HTERT RPE-1 (cell line): ENCODE measurements around the gene NEDD4L.

Experiments used
- in situ Hi-C: fragments of 300-500 bp; cut with MboI; formaldehyde crosslinking; loops from 4 replicates; pipeline ENCODE4 v1.14.3; 2020; ENCODE audit warnings: low sequenced_read_pairs

NEDD4L gene

DNA sequence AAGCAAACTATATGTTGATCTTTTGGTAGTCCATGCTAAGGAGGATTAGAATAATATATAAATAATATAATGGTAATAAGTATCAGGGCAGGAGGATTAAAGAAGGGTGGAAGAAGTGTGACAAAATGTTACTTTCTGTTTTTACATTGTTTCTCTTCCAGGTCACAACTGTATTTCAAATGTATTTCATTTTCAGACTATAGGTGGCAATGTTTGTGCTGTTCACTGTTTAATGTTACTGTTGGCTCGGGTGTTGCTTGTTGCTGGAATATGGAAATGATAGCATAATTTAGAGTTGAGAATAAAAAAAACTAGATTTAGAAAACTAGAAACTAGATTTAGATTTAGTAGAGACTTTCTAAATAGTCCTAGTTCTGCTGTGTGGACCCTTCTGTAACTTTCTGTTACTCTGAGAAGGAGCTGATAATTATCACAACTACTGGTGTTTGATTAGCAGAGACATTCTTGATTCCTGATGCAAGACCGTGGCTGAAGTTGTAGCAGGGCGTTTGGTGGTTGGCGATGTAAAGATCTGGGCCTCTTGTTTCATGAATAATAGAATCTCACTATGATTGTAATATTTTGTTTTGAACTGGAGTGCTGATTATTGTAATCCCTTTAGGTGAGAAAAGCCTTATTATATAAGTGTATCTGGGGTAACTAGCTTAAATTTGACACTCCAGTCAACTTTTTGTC lies 7.9 kb downstream of the NEDD4L start:
- in situ Hi-C loops, result no loop called here

DNA sequence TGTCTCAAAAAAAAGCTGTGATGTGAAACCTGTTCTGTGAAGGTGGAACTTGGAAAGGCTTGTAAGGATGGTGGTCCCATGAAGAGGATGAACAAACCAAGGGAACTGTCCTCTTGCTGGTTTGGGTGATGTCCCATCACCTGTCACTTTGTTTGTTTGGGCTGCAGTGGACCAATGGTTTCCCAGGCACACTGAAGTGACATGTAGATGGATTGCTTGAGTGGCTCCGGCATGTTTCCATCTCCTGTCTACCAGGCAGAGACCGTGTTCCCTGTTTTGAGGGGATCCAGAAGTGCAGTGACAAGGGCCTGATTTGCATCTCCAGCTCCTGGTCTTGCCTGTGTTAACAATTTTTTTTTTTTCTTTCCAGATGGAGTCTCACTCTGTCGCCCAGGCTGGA lies 8.9 kb downstream of the NEDD4L start:
- in situ Hi-C loops, result no loop called here

GRCh38 chr18:58054041-58054781 lies 10.2 kb downstream of the NEDD4L start:
- in situ Hi-C loops, result no loop called here

- in situ Hi-C loops, result no loop called here
These were observed 12.0 kb downstream of the NEDD4L start for GRCh38 chr18:58055890-58056558.

DNA sequence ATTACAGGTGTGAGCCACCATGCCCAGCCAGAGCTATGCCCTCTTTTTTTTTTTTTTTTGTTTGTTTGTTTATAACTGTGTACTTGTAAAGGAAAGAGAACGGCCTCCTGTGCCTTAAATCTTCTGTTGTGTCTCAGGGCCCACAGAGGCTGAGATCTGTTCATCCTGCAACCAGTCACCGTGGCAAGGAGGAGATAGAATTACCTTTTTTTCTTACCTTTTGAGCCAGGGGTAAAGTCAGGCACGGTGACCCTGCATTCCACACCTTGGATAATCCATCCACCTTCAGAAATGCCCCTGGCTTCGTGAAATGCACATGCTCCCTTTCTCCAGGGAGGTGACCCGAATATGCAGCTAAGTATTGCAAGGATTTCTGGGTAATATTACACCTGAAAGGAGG lies 12.8 kb downstream of the NEDD4L start:
- in situ Hi-C loops, result no loop called here

DNA sequence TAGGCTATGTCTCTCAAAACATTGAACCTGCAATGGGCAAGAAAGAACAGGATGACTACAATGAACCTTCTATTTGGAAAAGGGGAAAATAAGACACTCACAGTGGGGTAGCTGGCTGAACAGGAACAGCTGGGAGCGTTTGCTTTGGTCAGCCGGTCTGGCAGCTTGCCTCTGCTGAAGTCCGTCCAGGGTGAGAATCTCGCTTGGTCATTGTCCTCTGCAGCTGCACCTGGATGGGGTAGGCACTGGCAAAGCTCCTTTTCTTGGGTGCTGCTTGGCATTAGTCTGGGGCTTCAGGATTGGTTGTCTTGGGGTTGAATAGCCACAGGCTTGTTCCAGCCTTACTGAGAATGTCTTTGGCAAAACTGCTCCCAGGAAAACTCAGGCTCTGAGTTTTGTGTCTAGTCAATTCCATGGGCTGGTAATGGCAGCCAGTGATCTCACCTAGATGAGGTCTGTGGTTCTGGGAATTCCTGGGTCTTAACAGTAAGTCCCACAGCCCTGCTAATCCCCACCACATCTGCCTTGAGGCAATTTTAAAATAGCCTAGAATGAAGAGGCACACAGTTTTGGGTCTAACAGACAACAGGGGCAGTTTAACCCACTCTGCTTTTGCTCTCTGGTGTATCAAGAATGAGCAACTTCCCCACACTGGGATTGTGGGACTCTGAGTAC lies 13.4 kb downstream of the NEDD4L start:
- in situ Hi-C loops, result no loop called here

DNA sequence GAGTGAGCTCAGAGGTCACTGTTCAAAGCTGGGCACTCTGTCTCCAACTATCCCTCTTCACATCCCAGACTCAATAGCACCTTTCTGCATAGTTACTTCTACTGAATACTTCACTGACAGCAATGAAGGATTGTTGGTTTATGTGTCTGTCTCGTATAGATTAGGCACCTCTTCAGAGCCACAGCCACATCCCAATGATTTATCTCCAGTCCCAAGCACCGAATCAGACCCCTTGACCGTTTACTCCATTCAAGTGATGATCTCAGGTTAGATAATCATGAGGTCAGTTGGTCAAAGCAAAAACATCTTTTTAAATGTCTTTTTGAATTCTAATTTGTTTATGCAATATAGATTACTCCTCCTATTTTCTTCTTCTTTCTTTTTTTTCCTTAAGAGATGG lies 14.7 kb downstream of the NEDD4L start:
- in situ Hi-C loops, result no loop called here

DNA sequence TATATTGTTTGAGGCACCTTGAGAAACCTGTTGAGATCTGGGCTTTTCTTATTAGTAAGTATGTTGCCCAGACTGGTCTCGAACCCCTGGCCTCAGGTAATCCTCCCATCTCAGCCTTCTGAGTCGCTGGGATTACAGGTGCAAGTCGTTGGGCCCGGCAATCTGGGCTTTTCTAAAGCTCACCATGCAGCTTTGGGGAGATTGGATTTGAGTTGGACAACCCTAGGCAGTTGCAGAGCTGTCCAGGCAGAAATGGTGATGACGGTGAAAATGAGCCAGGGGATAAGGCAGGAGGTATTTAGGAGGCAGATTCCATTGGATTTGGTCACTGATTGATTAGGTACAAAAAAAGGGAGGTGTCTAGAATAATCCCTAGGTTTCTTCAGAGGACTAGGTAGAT lies 16.2 kb downstream of the NEDD4L start:
- in situ Hi-C loops, result no loop called here

DNA sequence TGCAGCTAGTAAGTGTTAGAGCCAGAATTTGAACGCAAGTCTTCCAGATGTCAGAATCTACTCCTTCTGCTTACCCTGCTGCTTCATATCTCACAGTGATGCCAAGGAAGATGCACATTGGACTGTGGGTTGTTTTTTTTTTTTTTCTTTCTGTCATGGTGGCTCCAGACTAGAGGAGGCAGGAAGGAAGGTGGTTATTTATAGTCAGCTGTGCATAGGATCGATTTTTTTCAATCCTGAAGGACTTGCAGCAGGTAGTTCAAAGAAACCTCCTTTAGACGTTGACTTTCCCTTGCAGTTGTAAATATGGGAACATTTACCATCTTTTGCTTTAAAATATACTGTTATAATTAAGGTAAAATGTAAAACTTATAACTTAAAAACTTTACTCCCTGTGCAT lies 17.3 kb downstream of the NEDD4L start:
- in situ Hi-C loops, result no loop called here

GRCh38 chr18:58064406-58064998 lies 20.5 kb downstream of the NEDD4L start:
- in situ Hi-C loops, result no loop called here

DNA sequence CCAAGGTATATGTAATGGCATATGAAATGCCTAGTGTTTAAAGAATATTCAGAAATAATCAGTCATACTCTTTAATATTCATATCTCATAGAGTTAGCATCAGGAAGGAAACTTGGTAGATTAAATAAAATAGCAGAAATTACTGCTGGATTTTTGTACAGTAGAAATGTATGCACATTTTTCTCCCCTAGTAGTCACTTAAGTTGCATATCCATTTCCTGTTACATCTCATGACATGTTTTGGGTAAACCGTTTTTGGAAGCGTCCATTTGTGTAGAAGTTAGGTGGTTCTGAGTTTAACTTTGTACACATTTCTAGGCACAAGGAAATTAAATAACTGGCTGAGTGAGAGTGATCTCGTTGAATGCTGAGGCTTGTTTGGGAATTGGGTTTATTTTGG lies 21.9 kb downstream of the NEDD4L start:
- in situ Hi-C loops, result no loop called here

- in situ Hi-C loops, result no loop called here
These were observed 23.6 kb downstream of the NEDD4L start for GRCh38 chr18:58067601-58068000.

GRCh38 chr18:58069099-58069498 lies 25.1 kb downstream of the NEDD4L start:
- in situ Hi-C loops, result no loop called here

- in situ Hi-C loops, result no loop called here
These were observed 25.8 kb downstream of the NEDD4L start for GRCh38 chr18:58069721-58070292.

GRCh38 chr18:58076052-58076451 lies 32.0 kb downstream of the NEDD4L start:
- in situ Hi-C loops, result no loop called here

DNA sequence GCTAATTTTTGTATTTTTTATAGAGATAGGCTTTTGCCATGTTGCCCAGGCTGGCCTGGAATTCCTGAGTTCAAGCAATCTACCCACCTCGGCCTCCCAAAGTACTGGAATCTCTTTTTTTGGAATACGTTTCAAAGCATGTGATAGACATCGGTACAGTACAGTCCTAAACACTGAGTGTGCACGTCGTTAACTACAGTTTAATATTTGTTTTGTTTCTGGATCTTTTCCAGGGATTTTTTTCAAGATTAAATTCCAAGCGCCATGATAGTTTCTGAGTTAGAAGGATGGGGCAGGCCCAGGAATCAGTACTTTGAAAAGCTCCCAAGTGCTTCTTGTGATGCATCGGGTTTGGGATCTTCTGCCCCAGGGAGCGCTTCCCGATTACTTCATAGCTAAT lies 33.3 kb downstream of the NEDD4L start:
- in situ Hi-C loops, result no loop called here

- in situ Hi-C loops, result no loop called here
These were observed 35.0 kb downstream of the NEDD4L start for GRCh38 chr18:58078889-58079573.

GRCh38 chr18:58080451-58080850 lies 36.4 kb downstream of the NEDD4L start:
- in situ Hi-C loops, result no loop called here

- in situ Hi-C loops, result no loop called here
These were observed 44.1 kb downstream of the NEDD4L start for GRCh38 chr18:58087928-58088690.

DNA sequence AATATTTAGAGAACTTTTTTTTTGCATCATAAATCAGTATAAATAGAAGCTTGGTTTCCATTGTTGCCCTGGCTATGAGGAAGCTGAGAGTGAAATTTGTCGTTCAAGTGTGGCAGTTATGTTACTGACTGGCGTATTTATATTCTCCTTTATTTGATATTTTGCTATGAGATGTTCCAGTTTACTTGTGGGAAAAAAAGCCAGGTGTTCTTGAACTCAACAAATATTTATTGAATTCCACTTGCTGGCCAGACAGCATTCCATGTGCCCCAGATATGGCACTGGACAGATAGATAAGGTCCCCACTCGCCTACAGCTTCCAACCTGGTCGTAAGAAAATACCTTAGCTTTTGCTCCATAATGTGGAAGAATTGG lies 44.7 kb downstream of the NEDD4L start:
- in situ Hi-C loops, result no loop called here
